ENCODE data around the gene NLGN3. TPM values are rescaled to one million over a fixed set of nuclear protein-coding genes. Genes with fewer than 3 reads are reported as not detected.

NLGN3 gene
- total RNA-seq, 4 donors from 2014 or later: 1.1 to 1.6 TPM; not detected in 2

GRCh38 chrX:71166461-71166860 is 21.8 kb downstream of the NLGN3 start:
- Histone ChIP-seq H3K9me3 (no peaks in the 10 kb centered on the region), H3K4me1 (no peaks in the 10 kb centered on the region), H3K27me3 (no peaks in the 10 kb centered on the region), H3K36me3 (no peaks in the 10 kb centered on the region), H3K27ac (no peak overlapping the region), H3K4me3 (no peak overlapping the region)
- no peak for DNase-seq
- TF ChIP-seq, protein P1, sequence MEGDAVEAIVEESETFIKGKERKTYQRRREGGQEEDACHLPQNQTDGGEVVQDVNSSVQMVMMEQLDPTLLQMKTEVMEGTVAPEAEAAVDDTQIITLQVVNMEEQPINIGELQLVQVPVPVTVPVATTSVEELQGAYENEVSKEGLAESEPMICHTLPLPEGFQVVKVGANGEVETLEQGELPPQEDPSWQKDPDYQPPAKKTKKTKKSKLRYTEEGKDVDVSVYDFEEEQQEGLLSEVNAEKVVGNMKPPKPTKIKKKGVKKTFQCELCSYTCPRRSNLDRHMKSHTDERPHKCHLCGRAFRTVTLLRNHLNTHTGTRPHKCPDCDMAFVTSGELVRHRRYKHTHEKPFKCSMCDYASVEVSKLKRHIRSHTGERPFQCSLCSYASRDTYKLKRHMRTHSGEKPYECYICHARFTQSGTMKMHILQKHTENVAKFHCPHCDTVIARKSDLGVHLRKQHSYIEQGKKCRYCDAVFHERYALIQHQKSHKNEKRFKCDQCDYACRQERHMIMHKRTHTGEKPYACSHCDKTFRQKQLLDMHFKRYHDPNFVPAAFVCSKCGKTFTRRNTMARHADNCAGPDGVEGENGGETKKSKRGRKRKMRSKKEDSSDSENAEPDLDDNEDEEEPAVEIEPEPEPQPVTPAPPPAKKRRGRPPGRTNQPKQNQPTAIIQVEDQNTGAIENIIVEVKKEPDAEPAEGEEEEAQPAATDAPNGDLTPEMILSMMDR (IDR thresholded peaks at IDR 0.05): no peak
- no peak for TF ChIP-seq POLR2A (IDR thresholded peaks at IDR 0.05)

GRCh38 chrX:71167031-71167781 is 22.6 kb downstream of the NLGN3 start:
- no peak for DNase-seq
- H3K9me3 ChIP-seq: no peaks in the 10 kb centered on the region
- H3K27ac ChIP-seq: no peak overlapping the region
- no peaks in the 10 kb centered on the region for H3K27me3 ChIP-seq
- no peaks in the 10 kb centered on the region for H3K4me1 ChIP-seq
- TF ChIP-seq POLR2A (IDR thresholded peaks at IDR 0.05): no peak
- no peak overlapping the region for H3K4me3 ChIP-seq
- no peaks in the 10 kb centered on the region for H3K36me3 ChIP-seq

- no peak for DNase-seq
- TF ChIP-seq, protein P1 (IDR thresholded peaks at IDR 0.05): no peak
- no peak for TF ChIP-seq POLR2A (IDR thresholded peaks at IDR 0.05)
- Histone ChIP-seq H3K36me3 (no peaks in the 10 kb centered on the region), H3K4me3 (no peak overlapping the region), H3K27me3 (no peaks in the 10 kb centered on the region), H3K9me3 (no peaks in the 10 kb centered on the region), H3K27ac (no peak overlapping the region), H3K4me1 (no peaks in the 10 kb centered on the region)
Measured at GRCh38 chrX:71168134-71168533, 23.5 kb downstream of the NLGN3 start.

DNA sequence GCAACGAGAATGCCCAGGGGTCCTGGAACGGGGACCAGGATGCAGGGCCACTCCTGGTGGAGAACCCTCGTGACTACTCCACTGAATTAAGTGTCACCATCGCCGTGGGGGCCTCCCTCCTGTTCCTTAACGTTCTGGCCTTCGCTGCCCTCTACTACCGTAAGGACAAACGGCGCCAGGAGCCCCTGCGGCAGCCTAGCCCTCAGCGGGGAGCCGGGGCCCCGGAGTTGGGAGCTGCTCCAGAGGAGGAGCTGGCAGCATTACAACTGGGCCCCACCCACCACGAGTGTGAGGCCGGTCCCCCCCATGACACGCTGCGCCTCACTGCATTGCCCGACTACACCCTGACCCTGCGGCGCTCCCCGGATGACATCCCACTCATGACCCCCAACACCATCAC is 24.9 kb downstream of the NLGN3 start:
- Histone ChIP-seq H3K4me3 (no peak overlapping the region), H3K27ac (no peak overlapping the region), H3K9me3 (no peaks in the 10 kb centered on the region), H3K36me3 (no peaks in the 10 kb centered on the region), H3K4me1 (no peaks in the 10 kb centered on the region), H3K27me3 (no peaks in the 10 kb centered on the region)
- no peak for DNase-seq
- no peak for TF ChIP-seq POLR2A (IDR thresholded peaks at IDR 0.05)

DNA sequence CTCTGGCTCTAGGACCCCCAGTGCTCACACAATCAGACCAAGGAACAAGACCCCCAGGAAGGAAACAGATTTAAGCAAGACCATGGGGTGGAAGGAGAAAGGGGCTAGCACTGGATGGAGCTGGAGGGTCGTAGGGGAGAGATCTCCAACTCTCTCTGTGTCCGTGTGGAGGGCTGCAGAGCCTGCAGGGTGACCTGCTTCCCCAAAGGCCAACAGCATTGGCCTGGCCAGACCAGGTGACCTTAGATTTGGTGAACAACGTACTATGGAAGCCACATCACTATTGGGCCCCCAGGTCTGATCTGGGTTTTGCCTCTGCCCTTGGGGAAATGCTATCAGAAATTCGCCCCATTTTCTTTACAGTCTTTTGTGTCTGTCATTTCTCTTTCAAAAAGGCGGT is 26.0 kb downstream of the NLGN3 start:
- Histone ChIP-seq H3K9me3 (no peaks in the 10 kb centered on the region), H3K36me3 (no peaks in the 10 kb centered on the region), H3K27ac (no peak overlapping the region), H3K4me3 (no peak overlapping the region), H3K4me1 (no peaks in the 10 kb centered on the region), H3K27me3 (no peaks in the 10 kb centered on the region)
- no peak for DNase-seq
- TF ChIP-seq POLR2A (IDR thresholded peaks at IDR 0.05): no peak
- TF ChIP-seq, protein P1 (IDR thresholded peaks at IDR 0.05): no peak

DNA sequence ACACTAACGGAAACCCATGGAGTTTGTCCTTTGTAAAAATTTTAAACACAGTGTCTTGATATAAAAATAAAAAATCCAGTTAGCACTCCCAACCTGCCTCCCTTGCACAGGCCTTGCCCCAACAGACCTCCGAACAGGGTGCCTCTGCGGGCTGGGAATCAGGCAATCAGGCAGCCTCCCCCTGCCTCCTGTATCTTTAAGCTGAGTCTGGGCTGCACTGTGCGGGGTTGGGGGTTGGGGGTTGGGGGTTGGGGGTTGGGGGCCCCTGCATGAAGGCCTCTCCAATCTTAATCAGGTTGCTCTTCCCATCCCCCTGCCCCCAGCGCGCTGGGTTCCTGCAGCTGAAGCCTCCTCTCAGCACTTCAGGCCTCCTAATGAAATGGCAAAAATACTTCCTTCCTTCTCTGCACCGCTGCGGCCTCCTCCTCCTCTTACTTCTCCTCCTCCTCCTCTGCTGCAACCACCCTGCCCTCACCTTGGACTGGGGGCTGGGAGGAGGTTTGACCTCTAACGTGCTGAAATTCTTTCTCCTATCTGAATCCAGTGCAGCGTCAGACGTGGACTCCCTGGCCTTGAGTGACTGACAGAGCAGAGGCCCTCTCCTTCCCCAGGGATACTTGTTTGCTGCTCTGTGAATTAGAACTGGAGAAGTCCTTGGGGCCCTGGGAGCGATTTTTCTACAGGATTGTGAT is 26.6 kb downstream of the NLGN3 start:
- Histone ChIP-seq H3K27ac (no peak overlapping the region), H3K36me3 (no peaks in the 10 kb centered on the region), H3K4me1 (no peaks in the 10 kb centered on the region), H3K4me3 (no peak overlapping the region), H3K9me3 (no peaks in the 10 kb centered on the region), H3K27me3 (no peaks in the 10 kb centered on the region)
- TF ChIP-seq POLR2A (IDR thresholded peaks at IDR 0.05): no peak
- no peak for DNase-seq

DNA sequence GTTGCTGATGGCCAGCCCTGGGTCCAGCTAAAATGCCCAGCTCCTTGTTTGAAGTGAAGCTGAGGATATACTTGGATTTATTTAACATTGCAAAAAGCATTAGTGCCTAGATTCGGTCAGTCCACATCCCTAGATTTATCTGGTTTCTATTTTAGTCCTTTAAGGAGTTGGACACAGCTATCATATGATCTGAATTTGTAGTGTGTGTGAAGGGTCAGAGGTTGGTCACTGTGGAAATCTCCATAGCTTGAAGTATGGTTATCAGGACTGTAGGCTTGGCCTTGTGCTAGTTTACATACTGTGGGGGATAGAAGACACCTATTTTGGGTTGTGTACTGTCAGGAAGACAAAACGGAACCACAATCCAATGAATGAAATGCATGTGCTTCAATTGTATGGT is 28.8 kb downstream of the NLGN3 start:
- Histone ChIP-seq H3K36me3 (no peaks in the 10 kb centered on the region), H3K4me3 (no peak overlapping the region), H3K27me3 (no peaks in the 10 kb centered on the region), H3K9me3 (no peaks in the 10 kb centered on the region), H3K4me1 (no peaks in the 10 kb centered on the region), H3K27ac (no peak overlapping the region)
- no peak for TF ChIP-seq POLR2A (IDR thresholded peaks at IDR 0.05)
- TF ChIP-seq, protein P1 (IDR thresholded peaks at IDR 0.05): no peak
- no peak for DNase-seq
